DOHH2 (cell line): ENCODE measurements around the gene PPM1J.

ENCODE experiments used
- EZH2phosphoT487 ChIP-seq: fragments of 200-600 bp; sonication (generic); IDR thresholded peaks from 2 replicates; pipeline ENCODE4 v1.6.1; 2017; ENCODE audit warnings: borderline replicate concordance, mild to moderate bottlenecking, antibody characterized with exemption, low read length, moderate library complexity, mixed read lengths
- TF ChIP-seq, protein P1 (sequence below): fragments of 200-600 bp; sonication (generic); IDR thresholded peaks from one replicate; pipeline ENCODE4 v1.5.1; 2014; ENCODE audit warnings: antibody characterized with exemption, mild to moderate bottlenecking, low read depth, low read length; ENCODE audit not compliant: poor library complexity, severe bottlenecking

DNA sequence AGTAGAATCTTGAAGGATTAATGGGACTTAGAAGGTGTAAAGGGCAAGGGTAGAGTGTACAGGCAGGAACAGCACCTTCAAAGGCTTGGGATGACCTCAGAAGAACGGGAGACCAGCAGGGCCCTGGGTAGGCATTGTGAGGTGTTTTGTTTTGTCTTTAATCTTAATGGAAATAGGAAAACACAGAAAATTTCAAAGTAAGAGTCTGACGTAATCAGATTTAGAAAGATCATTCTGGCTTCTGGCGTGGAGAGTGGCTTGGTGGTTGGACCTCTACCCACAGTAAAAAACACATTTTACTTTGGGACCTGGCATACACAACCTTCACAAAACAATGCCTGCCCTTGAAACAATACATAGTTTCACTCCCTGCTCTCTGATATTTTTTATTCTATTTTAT lies 36.5 kb downstream of the PPM1J start:
- TF ChIP-seq, protein P1, sequence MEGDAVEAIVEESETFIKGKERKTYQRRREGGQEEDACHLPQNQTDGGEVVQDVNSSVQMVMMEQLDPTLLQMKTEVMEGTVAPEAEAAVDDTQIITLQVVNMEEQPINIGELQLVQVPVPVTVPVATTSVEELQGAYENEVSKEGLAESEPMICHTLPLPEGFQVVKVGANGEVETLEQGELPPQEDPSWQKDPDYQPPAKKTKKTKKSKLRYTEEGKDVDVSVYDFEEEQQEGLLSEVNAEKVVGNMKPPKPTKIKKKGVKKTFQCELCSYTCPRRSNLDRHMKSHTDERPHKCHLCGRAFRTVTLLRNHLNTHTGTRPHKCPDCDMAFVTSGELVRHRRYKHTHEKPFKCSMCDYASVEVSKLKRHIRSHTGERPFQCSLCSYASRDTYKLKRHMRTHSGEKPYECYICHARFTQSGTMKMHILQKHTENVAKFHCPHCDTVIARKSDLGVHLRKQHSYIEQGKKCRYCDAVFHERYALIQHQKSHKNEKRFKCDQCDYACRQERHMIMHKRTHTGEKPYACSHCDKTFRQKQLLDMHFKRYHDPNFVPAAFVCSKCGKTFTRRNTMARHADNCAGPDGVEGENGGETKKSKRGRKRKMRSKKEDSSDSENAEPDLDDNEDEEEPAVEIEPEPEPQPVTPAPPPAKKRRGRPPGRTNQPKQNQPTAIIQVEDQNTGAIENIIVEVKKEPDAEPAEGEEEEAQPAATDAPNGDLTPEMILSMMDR: no peak
- no peak for TF ChIP-seq EZH2phosphoT487
